Mucosa of stomach (tissue), 1 donor: ENCODE results near the gene FBXL17.

Source experiments
- H3K27me3 ChIP-seq: one replicate; pipeline ENCODE4 v1.7.0; 2013; ENCODE audit warnings: mild to moderate bottlenecking, low read length; ENCODE audit not compliant: control insufficient read depth, insufficient read depth
- H3K36me3 ChIP-seq: one replicate; pipeline ENCODE4 v1.7.0; 2013; ENCODE audit warnings: low read length; ENCODE audit not compliant: control insufficient read depth, insufficient read depth
- H3K4me1 ChIP-seq: one replicate; pipeline ENCODE4 v1.7.0; 2013; ENCODE audit warnings: mild to moderate bottlenecking, low read length; ENCODE audit not compliant: control insufficient read depth, insufficient read depth
- H3K4me3 ChIP-seq: one replicate; pipeline ENCODE4 v1.7.0; 2013; ENCODE audit warnings: low read length
- H3K9ac ChIP-seq: one replicate; pipeline ENCODE4 v1.7.0; 2013; ENCODE audit warnings: mild to moderate bottlenecking, low read length, moderate library complexity
- H3K9me3 ChIP-seq: one replicate; pipeline ENCODE4 v1.7.0; 2013; ENCODE audit warnings: mild to moderate bottlenecking, low read length, moderate library complexity; ENCODE audit not compliant: control insufficient read depth
- donor health status: Pancreatic carcinoma.

FBXL17 gene

GRCh38 chr5:107997338-107997980, 384.4 kb downstream of the FBXL17 start:
- Histone ChIP-seq H3K9ac (no peak overlapping the region), H3K4me3 (no peak overlapping the region), H3K36me3 (no peaks in the 10 kb centered on the region), H3K27me3 (no peaks in the 10 kb centered on the region), H3K4me1 (no peaks in the 10 kb centered on the region), H3K9me3 (no peaks in the 10 kb centered on the region)

DNA sequence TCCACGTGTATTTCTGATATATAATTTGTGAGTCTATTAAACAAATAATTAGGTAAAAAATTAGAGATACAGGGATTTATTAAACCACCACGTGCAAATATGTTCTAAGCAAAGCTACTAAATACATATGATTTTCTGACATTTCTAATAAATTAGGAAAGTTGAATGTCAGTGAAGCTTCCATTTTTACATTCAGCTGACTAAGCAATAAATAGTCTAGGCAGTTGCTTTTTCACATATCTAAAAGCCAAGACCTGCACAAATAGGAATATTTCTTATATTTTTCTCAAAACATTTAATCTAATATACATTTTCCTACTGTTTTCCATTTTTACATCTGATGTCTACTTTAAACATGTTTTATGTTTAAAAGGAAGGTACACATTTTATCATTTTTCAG, 388.6 kb downstream of the FBXL17 start:
- Histone ChIP-seq H3K4me3 (no peak overlapping the region), H3K9ac (no peak overlapping the region), H3K27me3 (no peaks in the 10 kb centered on the region)

GRCh38 chr5:107990881-107991810, 390.8 kb downstream of the FBXL17 start:
- Histone ChIP-seq H3K36me3 (no peaks in the 10 kb centered on the region), H3K4me3 (no peak overlapping the region), H3K27me3 (no peaks in the 10 kb centered on the region), H3K4me1 (no peaks in the 10 kb centered on the region), H3K9ac (no peak overlapping the region), H3K9me3 (no peaks in the 10 kb centered on the region)

More for the DNA sequence above, 388.6 kb downstream of the FBXL17 start:
- Histone ChIP-seq H3K4me1 (no peaks in the 10 kb centered on the region), H3K9me3 (no peaks in the 10 kb centered on the region), H3K36me3 (no peaks in the 10 kb centered on the region)

DNA sequence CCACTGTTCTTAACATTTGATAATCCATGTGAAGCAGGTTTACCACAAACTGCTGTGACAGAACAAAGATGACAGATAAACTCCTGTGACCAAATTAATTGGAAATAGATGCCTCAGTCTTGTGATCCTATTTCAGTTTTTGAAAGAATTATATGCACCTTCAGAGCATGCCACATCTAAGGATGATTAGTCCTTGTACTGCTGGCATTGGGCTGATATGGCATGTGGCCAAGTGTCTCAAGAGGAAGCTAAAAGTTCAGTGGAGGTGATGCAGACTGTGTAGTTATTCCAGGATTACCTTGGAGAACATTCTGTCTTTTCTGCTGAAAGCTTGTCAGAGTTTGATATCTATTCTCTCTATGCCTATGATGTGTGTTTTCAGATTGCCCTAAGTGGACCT, 396.8 kb downstream of the FBXL17 start:
- no peaks in the 10 kb centered on the region for H3K36me3 ChIP-seq
- H3K9me3 ChIP-seq: no peaks in the 10 kb centered on the region
- peaks cover 9% of the 10 kb centered on the region for H3K4me1 ChIP-seq
- H3K27me3 ChIP-seq: no peaks in the 10 kb centered on the region
- no peak overlapping the region for H3K9ac ChIP-seq
- no peak overlapping the region for H3K4me3 ChIP-seq

- Histone ChIP-seq H3K27me3 (no peaks in the 10 kb centered on the region), H3K36me3 (no peaks in the 10 kb centered on the region), H3K4me1 (peaks cover 11% of the 10 kb centered on the region), H3K9ac (no peak overlapping the region), H3K4me3 (no peak overlapping the region), H3K9me3 (no peaks in the 10 kb centered on the region)
These were observed 399.0 kb downstream of the FBXL17 start for GRCh38 chr5:107982703-107983425.

DNA sequence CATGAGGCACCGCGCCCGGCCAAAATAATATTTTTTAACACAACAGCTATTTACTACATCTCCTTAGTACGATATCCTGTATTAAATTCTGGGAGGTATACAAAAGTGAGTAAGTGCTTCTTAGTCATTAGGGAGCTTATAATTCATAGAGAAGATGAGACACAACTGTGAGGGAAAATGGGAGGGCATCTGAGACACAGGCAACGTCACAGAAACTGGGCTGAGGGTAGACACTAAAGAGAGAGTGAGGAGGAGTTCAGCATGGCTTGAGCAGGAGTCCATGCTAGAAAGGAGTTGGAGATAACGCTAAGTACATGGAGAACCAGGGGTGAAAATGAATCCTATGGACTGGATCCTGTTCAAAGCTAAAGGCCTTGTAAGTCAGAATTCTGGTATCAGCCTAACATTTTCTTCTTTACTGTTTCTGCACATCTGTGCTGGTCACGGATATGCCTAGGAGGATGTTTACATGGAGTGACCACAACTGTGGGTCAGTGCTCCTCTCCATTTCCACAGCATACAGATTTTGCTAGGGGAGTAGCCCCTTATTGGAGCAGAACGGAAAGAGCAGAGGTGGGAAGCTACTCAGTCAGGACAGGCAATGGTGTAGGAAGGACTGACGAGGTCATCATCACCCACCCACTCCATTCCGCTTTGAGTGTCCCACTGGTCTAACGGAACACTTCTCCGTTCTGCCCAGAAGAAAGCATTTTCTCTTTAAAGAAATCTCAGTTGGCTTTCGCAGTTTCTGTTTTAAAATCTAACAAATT, 400.8 kb downstream of the FBXL17 start:
- Histone ChIP-seq H3K9ac (no peak overlapping the region), H3K4me1 (peaks cover 16% of the 10 kb centered on the region), H3K9me3 (no peaks in the 10 kb centered on the region), H3K36me3 (no peaks in the 10 kb centered on the region), H3K27me3 (no peaks in the 10 kb centered on the region), H3K4me3 (no peak overlapping the region)

DNA sequence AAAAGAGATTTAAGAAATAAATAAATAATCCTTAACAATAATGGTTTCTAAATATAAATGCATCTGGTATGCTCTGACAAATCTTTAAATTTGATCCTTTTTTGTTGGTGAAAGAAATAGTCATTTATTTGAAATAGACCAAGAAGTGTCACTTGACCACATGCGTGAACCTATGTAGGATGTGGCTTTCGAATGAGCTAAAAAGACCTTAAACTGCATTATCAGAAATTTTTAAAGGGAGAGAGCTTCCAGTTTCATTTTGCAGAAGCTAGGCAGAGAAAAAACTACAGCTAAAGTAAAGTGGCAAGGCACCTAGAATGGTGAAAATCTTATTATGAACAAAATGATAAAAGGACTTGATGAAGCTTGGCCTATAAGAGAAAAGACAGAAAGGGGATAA, 402.0 kb downstream of the FBXL17 start:
- H3K4me3 ChIP-seq: no peak overlapping the region
- H3K9ac ChIP-seq: no peak overlapping the region
- no peaks in the 10 kb centered on the region for H3K27me3 ChIP-seq
- peaks cover 16% of the 10 kb centered on the region for H3K4me1 ChIP-seq
- H3K36me3 ChIP-seq: no peaks in the 10 kb centered on the region
- no peaks in the 10 kb centered on the region for H3K9me3 ChIP-seq

DNA sequence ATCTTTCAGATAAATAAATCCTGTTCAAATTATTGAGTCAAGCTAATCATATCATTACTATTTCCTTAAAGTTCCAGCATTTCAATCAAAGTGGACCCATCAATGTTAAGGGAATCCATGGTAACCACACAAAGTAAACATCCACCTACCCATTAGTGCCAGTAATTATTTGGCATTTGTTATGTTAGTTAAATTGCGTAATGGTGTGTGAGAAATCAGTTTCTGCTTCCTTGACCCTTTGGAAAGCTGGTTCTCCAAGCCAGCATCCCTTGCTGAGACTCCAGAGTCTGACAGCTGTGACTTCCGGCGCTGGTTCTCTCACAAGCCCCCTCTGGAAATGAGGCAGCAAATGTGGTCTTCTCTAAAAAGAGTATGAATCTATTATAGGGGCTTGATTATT, 402.6 kb downstream of the FBXL17 start:
- Histone ChIP-seq H3K4me1 (peaks cover 16% of the 10 kb centered on the region), H3K9ac (no peak overlapping the region), H3K4me3 (no peak overlapping the region), H3K27me3 (no peaks in the 10 kb centered on the region), H3K36me3 (no peaks in the 10 kb centered on the region), H3K9me3 (no peaks in the 10 kb centered on the region)

DNA sequence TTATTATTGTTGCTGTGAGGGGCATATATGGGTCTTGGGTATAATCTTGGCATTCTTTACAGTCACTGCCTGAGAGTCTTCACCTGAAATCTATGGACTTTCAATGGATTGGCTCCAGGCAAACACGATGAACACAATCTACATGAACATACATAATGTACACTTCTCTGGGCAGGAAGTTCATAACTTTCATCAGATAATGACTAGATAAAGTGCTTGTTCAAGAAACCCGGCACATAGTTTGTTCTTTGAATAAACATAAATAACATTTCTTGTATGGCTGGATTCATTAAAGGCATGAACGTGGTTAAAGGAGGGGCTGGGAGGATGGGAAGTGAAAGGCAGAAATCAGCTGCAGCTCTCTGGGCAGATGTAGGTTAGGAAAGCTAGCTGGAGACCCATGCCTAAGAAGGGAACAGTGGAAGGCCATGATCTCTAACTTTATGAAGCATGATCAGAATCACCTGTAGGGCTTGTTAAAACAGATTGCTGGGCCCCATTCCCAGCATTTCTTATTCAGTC, 404.3 kb downstream of the FBXL17 start:
- H3K4me3 ChIP-seq: no peak overlapping the region
- no peaks in the 10 kb centered on the region for H3K27me3 ChIP-seq
- H3K36me3 ChIP-seq: no peaks in the 10 kb centered on the region
- H3K4me1 ChIP-seq: peaks cover 8% of the 10 kb centered on the region
- H3K9me3 ChIP-seq: no peaks in the 10 kb centered on the region
- no peak overlapping the region for H3K9ac ChIP-seq

DNA sequence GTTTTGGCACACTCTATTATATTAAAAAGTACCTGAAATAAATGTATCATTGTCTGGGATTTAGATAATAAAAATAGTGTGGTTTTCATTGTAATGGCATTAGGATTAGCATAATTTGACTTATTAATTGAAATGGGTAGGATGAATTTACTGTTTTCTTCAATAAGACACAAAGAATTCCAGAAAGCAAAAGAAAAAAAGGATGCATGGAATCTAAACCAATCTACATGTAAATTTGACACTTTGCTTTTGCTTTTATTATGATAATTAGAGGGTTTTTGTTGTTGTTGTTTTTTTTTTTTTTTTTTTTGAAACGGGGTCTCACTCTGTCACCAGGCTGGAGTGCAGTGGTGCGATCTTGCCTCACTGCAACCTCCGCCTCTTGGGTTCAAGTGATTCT, 406.3 kb downstream of the FBXL17 start:
- H3K36me3 ChIP-seq: no peaks in the 10 kb centered on the region
- no peak overlapping the region for H3K4me3 ChIP-seq
- H3K27me3 ChIP-seq: no peaks in the 10 kb centered on the region
- H3K9me3 ChIP-seq: no peaks in the 10 kb centered on the region
- no peak overlapping the region for H3K9ac ChIP-seq
- peaks cover 7% of the 10 kb centered on the region for H3K4me1 ChIP-seq

DNA sequence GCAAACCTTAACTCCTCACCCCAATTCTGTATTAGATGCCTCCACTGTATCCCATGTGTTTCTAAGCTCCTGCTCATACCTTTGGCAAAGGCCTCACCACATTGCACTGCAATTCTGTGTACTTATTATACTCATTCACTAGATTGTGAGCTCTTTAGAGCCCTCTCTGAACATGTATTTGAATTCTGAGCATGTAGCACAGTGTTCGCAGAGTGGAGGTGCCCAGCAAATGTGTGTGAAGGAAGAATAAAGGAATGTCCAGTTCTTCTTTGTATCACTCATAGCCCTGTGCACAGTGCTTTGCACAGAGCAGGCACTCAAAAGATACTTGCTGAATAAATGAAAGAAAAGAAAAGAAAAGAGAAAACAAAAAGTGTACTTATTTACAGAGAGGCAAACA, 410.1 kb downstream of the FBXL17 start:
- Histone ChIP-seq H3K9me3 (no peaks in the 10 kb centered on the region), H3K36me3 (no peaks in the 10 kb centered on the region), H3K9ac (no peak overlapping the region), H3K4me3 (no peak overlapping the region), H3K4me1 (no peaks in the 10 kb centered on the region), H3K27me3 (no peaks in the 10 kb centered on the region)
